BJ (cell line): ENCODE results near the gene PCDHGA8. TPM values are rescaled to one million over a fixed set of nuclear protein-coding genes. Genes with fewer than 3 reads are reported as not detected.
"Not testable (repeated sequence)": the region's sequence is repeated elsewhere in the genome, so short reads cannot be mapped to it uniquely, and the experiment has no call there.

Source experiments
- CTCF ChIA-PET: fragments of 350-600 bp; formaldehyde crosslinking; extraction: SDS; loops from one replicate; lab custom pipeline; 2021; ENCODE audit warnings: antibody characterized with exemption, inconsistent platforms; lab: Yijun Ruan, JAX
- POLR2A ChIA-PET: fragments of 300-600 bp; sonication (Branson Sonifier 250); formaldehyde crosslinking; extraction: SDS; loops from one replicate; lab custom pipeline; 2021; ENCODE audit warnings: antibody characterized with exemption; lab: Charles Lee
- DNase-seq: peaks from one replicate; pipeline ENCODE4 v3.0.0-alpha.2; 2011; ENCODE audit warnings: low read depth
- H3K27me3 ChIP-seq: 2 replicates; pipeline ENCODE4 v1.6.0; 2011; ENCODE audit warnings: low read length; ENCODE audit not compliant: control insufficient read depth, insufficient read depth
- H3K36me3 ChIP-seq: 2 replicates; pipeline ENCODE4 v1.5.1; 2011; ENCODE audit warnings: low read length; ENCODE audit not compliant: control insufficient read depth, insufficient read depth
- H3K4me3 ChIP-seq: 2 replicates; pipeline ENCODE4 v1.5.1; 2011; ENCODE audit warnings: low read depth, mild to moderate bottlenecking, control low read depth, low read length
- CTCF ChIP-seq: IDR thresholded peaks from 2 replicates; pipeline ENCODE4 v1.5.1; 2011; ENCODE audit warnings: low read depth, mild to moderate bottlenecking, control low read depth, inconsistent platforms, low read length, moderate library complexity; ENCODE audit not compliant: insufficient read depth
- polyA plus RNA-seq: library from polyadenylated mRNA; depleted of rRNA; stranded (reverse); fragments of >200 nt; gene quantifications from 2 replicates; pipeline ENCODE4 v1.2.3, GENCODE V29; 2011

PCDHGA8 gene
- polyA plus RNA-seq, 1 experiment: 0.77 TPM

- no peak for DNase-seq
- Histone ChIP-seq H3K36me3 (no peaks in the 10 kb centered on the region), H3K4me3 (peak within 1 kb of the TSS; percentile 24), H3K27me3 (no peaks in the 10 kb centered on the region; the same call in none of the 2 replicates)
- CTCF ChIA-PET: interaction anchor here (0.8 to 3.5 kb wide), 30 partner anchors 10 to 197 kb away, joined by 3 to 18 read pairs (median 4); partner anchors contain the start of genes PCDHB12, PCDHB9, PCDHGA10 and PCDHGA11
- POLR2A ChIA-PET: interaction anchor here (0.6 kb wide), 1 partner anchor 198 kb away, joined by 3 read pairs; no protein-coding TSS in a partner anchor
- peak; percentile 61 for TF ChIP-seq CTCF
Measured at GRCh38 chr5:141369994-141370848, 22.2 kb upstream of the PCDHGA8 start, which contains the start of gene PCDHGB3. PCDHGB3 (plus strand) TSS chr5:141370242; CDS start chr5:141370395, 153 bp downstream.

- ChIA-PET POLR2A (no interaction called here), CTCF (interaction anchor here (0.7 to 3.5 kb wide), 9 partner anchors 8 to 195 kb away, joined by 3 to 18 read pairs (median 4); partner anchors contain the start of genes PCDHGA10, PCDHGA7, PCDHGB1 and PCDHGB4)
- Histone ChIP-seq H3K4me3 (no peak overlapping the region), H3K27me3 (no peaks in the 10 kb centered on the region; the same call in 1 of the 2 replicates), H3K36me3 (no peaks in the 10 kb centered on the region)
- no peak for DNase-seq
- no peak for TF ChIP-seq CTCF
Measured at GRCh38 chr5:141371572-141372475, 20.6 kb upstream of the PCDHGA8 start.

- H3K4me3 ChIP-seq: peak within 1 kb of the TSS; percentile 30
- CTCF ChIA-PET: interaction anchor here (0.9 to 2.2 kb wide), 13 partner anchors 10 to 192 kb away, joined by 3 to 14 read pairs (median 4); partner anchors contain the start of genes PCDHGA11, PCDHGA4, PCDHGA5 and PCDHGB6
- no peak for DNase-seq
Measured at GRCh38 chr5:141373673-141374317, 18.6 kb upstream of the PCDHGA8 start, which contains the start of gene PCDHGA6. PCDHGA6 (plus strand) TSS chr5:141373891; CDS start chr5:141374084, 193 bp downstream.

GRCh38 chr5:141374627-141375026, 17.8 kb upstream of the PCDHGA8 start:
- TF ChIP-seq CTCF: no peak
- ChIA-PET CTCF (interaction anchor here (0.9 to 2.2 kb wide), 16 partner anchors 10 to 193 kb away, joined by 3 to 14 read pairs (median 4); partner anchors contain the start of genes PCDHGA10, PCDHGA11, PCDHGA4 and PCDHGA5), POLR2A (no interaction called here)
- Histone ChIP-seq H3K27me3 (no peaks in the 10 kb centered on the region; the same call in 1 of the 2 replicates), H3K4me3 (no peak overlapping the region), H3K36me3 (no peaks in the 10 kb centered on the region)
- no peak for DNase-seq

More at GRCh38 chr5:141373673-141374317, 18.6 kb upstream of the PCDHGA8 start, which contains the start of gene PCDHGA6:
- POLR2A ChIA-PET: no interaction called here
- peak; percentile 56; the same call in 1 of the 2 replicates for TF ChIP-seq CTCF
- Histone ChIP-seq H3K27me3 (no peaks in the 10 kb centered on the region; the same call in 1 of the 2 replicates), H3K36me3 (no peaks in the 10 kb centered on the region)

- POLR2A ChIA-PET, DNase-seq, H3K27me3 ChIP-seq, H3K36me3 ChIP-seq, H3K4me3 ChIP-seq: not testable (repeated sequence)
- CTCF ChIA-PET: interaction anchor here (0.9 to 1.9 kb wide), 5 partner anchors 11 to 192 kb away, joined by 3 to 7 read pairs (median 4); partner anchors contain the start of gene TAF7
Measured at GRCh38 chr5:141375444-141376155, 16.8 kb upstream of the PCDHGA8 start.
